ENCODE data around the gene UBE3D.

- no peak for TF ChIP-seq TEAD4 (IDR thresholded peaks at IDR 0.05; ENCODE audit: low read depth, low read length)
- no peak for TF ChIP-seq CTCF (IDR thresholded peaks at IDR 0.05; ENCODE audit: control extremely low read depth in 1 of 3, insufficient read depth in 1 of 3, low read depth in 1 of 3, low read length in 3 of 3)
- TF ChIP-seq CEBPB (IDR thresholded peaks at IDR 0.05; ENCODE audit: low read depth, low read length): no peak
- TF ChIP-seq POLR2AphosphoS5 (IDR thresholded peaks at IDR 0.05; ENCODE audit: low read depth, low read length): no peak
- TF ChIP-seq RNF2 (IDR thresholded peaks at IDR 0.05; ENCODE audit: borderline replicate concordance, low read depth, low read length, missing control alignments, poor library complexity, severe bottlenecking): no peak
- no peak for TF ChIP-seq RFX5 (IDR thresholded peaks at IDR 0.05; ENCODE audit: borderline replicate concordance, low read depth, low read length)
These were observed 45.9 kb downstream of the UBE3D start for GRCh38 chr6:83019741-83020140.

Data from H1 (cell line).